ENCODE results near the gene ADAMTSL4.

GRCh38 chr1:150535511-150536287, 13.5 kb upstream of the ADAMTSL4 start:
- TF ChIP-seq CTCF (IDR thresholded peaks at IDR 0.05) (no peak), ZFX (IDR thresholded peaks at IDR 0.05; ENCODE audit: borderline replicate concordance) (no peak)

All from 22Rv1 (cell line).